ENCODE results near the gene ZNF217. TPM values are rescaled to one million over a fixed set of nuclear protein-coding genes. Genes with fewer than 3 reads are reported as not detected.

Gene ZNF217
- polyA plus RNA-seq, 3 donors = 10.5 to 41.5 (median 24.4) TPM

- Histone ChIP-seq H3K9me3 (replicated peaks in 1 of 2; ENCODE audit: control insufficient read depth in 1 of 2, insufficient read depth in 1 of 2, low read length in 2 of 2) (no peaks in the 10 kb centered on the region), H3K27ac (ENCODE audit: low read depth in 1 of 2, low read length in 2 of 2) (no peak overlapping the region), H3K4me3 (replicated peaks in 1 of 3; ENCODE audit: low read depth in 2 of 3, low read length in 3 of 3) (no peak overlapping the region), H3K36me3 (replicated peaks in 1 of 2; ENCODE audit: control insufficient read depth in 1 of 2, insufficient read depth in 2 of 2, low read length in 2 of 2) (no peaks in the 10 kb centered on the region), H3K4me1 (ENCODE audit: control insufficient read depth in 1 of 2, insufficient read depth in 2 of 2, low read length in 2 of 2) (no peaks in the 10 kb centered on the region), H3K79me2 (ENCODE audit: insufficient read depth, low read length) (no peaks in the 10 kb centered on the region), H2AFZ (ENCODE audit: insufficient read depth, low read depth, low read length, poor library complexity, severe bottlenecking) (no peak overlapping the region), H4K20me1 (ENCODE audit: insufficient read depth, low read length) (no peaks in the 10 kb centered on the region), H3K9ac (ENCODE audit: insufficient read depth, low read length, poor library complexity, severe bottlenecking) (no peak overlapping the region), H3K27me3 (ENCODE audit: control insufficient read depth in 2 of 2, insufficient read depth in 2 of 2, low read length in 2 of 2) (no peaks in the 10 kb centered on the region), H3K4me2 (replicated peaks; ENCODE audit: extremely low read depth, low read length, poor library complexity, severe bottlenecking) (no peak overlapping the region)
- H3K36me3 Mint-ChIP-seq = no peaks in the 10 kb centered on the region
- intact Hi-C loops (cut with micrococcal nuclease) = no loop called here
- peaks cover 0 to 6% (median 5%) of the 10 kb centered on the region in 3 donors for H3K27me3 Mint-ChIP-seq (ENCODE audit: low read depth in 3 of 3)
- no peak overlapping the region for H3K4me3 Mint-ChIP-seq
- TF ChIP-seq CTCF (IDR thresholded peaks at IDR 0.05) = no peak
- no peaks in the 10 kb centered on the region for H3K4me1 Mint-ChIP-seq
- no peak for DNase-seq
- 98% methylated on average over 7 of the region's 13 CpGs for WGBS (ENCODE audit: insufficient coverage)
- peaks cover 0 to under 1% (median 0%) of the 10 kb centered on the region in 7 donors for H3K9me3 Mint-ChIP-seq
- no peak overlapping the region for H3K27ac Mint-ChIP-seq
Measured at GRCh38 chr20:53517146-53517545, 76.5 kb downstream of the ZNF217 start.

Small RNA genes lying within 50 kb of the gene (small RNA-seq; reads per million reads assigned to genes)
- not detected for gene RF00019 (ENCODE audit: insufficient read length, low read depth)

Measured in CD14-positive monocyte (primary cell).